Activated CD8-positive, alpha-beta memory T cell treated with anti-CD3 and anti-CD28 coated beads, Interleukin-2, amount 50 U/mL, for 1 hour (primary cell): ENCODE measurements around the gene TNIP1.

Source experiments
- DNase-seq: peaks from one replicate; pipeline ENCODE4 v3.0.0-alpha.2; 2020; ENCODE audit errors: extremely low read depth

TNIP1 gene

GRCh38 chr5:151002250-151002649 lies 78.6 kb downstream of the TNIP1 start:
- no peak for DNase-seq

DNA sequence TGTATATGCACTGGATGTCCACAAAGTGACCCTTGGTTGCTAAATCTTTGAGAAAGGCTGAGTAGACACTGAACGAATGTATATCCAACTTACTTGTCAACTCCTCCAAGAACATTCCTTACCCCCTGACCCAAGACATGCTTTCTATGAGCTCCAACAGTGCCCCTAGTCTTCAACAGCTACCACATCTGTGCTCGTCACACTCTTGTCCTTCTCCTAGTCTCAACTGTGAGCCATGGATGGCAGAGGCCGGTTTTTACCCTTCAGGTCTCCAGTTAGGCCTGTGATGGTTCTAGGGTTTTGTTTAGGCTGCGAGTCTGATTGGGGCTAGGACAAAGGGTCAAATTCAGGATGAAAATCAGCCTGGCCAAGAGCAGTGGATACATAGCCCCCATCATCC lies 79.4 kb downstream of the TNIP1 start:
- no peak for DNase-seq

GRCh38 chr5:150999704-151000442 lies 81.0 kb downstream of the TNIP1 start:
- DNase-seq = no peak

DNA sequence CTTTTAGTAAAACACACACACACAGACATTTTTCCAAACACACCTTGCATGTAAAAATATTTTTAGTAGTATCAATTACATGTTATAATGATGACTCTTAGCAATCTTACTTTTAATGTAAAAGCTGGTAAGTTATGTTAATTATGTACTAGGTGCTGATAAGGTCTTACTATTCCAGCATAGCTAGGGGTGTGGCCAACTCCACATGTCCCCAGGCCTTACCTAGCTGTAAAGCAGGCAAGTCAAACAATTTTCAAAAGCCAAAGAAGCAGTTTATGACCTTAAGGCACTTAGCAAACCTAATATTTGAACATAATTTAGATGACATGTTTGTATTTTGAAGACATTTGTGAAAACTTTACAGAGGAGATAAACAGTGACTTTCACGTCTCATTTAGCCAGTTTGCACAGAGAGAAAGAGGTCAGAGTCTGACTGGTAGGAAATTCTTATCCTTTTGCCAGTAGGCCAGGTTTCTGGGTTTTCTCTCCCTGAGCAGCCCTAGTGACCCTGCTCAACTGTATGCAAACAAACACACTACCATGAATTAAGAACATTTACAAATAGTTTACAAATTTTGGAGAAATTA lies 86.9 kb downstream of the TNIP1 start:
- DNase-seq = no peak

- no peak for DNase-seq
Observed at GRCh38 chr5:150993422-150993821, 87.4 kb downstream of the TNIP1 start.

- no peak for DNase-seq
Observed at GRCh38 chr5:150992705-150993104, 88.1 kb downstream of the TNIP1 start.

DNA sequence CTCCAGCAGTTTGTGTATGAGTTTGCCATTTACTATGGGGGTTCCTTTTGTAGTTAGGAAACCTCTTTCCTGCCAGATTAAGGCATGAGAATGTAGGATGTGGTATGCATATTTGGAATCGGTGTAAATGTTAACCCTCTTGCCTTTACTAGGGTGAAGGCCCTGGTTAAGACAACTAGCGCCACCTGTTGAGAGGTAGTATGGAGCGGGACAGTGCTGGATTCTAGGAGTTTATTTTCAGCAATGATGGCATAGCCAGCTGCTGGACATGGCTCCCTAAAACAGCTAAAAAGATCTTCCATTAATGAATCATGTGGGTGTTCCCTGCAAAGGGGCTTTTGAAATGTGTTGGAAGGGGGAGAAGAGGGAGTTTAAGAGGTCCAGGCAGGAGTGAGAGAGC lies 91.1 kb downstream of the TNIP1 start:
- no peak for DNase-seq

DNA sequence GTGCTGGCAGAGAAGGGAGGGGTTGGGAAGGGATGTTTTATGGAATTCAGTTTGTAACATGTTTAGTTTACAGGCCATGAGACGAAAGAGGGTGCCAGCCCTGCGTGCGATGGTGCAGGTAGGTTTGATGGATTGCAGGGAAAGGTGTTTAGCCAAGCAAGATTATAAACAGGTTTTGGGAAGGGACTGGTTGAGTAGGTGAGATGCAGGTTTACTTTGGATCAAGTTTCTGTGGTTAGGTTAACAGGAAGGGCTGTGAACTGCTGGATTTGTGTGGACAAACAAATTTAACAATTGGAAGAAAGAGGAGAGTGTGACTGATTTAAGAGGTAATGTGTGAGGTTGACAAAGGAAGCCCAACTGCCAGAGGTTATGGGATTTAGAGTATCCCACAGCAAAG lies 93.1 kb downstream of the TNIP1 start:
- DNase-seq = no peak
